ENCODE results near the gene MAN1C1. TPM values are rescaled to one million over a fixed set of nuclear protein-coding genes. Genes with fewer than 3 reads are reported as not detected.

MAN1C1 gene
- total RNA-seq, 1 experiment from 2014 or later, result 9.3 TPM

GRCh38 chr1:25623007-25623406 lies 6.4 kb downstream of the MAN1C1 start:
- no peak overlapping the region for H2BK15ac ChIP-seq (ENCODE audit: low read depth, low read length)
- no peak overlapping the region for H4K91ac ChIP-seq (ENCODE audit: insufficient read length, low read depth, low read length)
- H4K20me1 ChIP-seq (ENCODE audit: control insufficient read depth, insufficient read depth, insufficient read length), result no peaks in the 10 kb centered on the region
- H2AK5ac ChIP-seq (ENCODE audit: insufficient read length, low read length), result no peak overlapping the region
- H2AFZ ChIP-seq (ENCODE audit: low read length), result no peak overlapping the region
- no peak for DNase-seq
- H3K14ac ChIP-seq (ENCODE audit: insufficient read depth, low read length), result no peak overlapping the region
- no peak overlapping the region for H3K23ac ChIP-seq (ENCODE audit: insufficient read length, low read depth, low read length)
- H2BK12ac ChIP-seq (ENCODE audit: insufficient read length, low read depth, low read length), result no peak overlapping the region
- H3K79me2 ChIP-seq (ENCODE audit: insufficient read depth, low read length), result no peaks in the 10 kb centered on the region
- H3K56ac ChIP-seq (ENCODE audit: insufficient read length, low read depth, low read length), result no peak overlapping the region
- H3K79me1 ChIP-seq (ENCODE audit: insufficient read depth, low read depth, low read length, poor library complexity, severe bottlenecking), result no peaks in the 10 kb centered on the region
- Mint-ChIP-seq H3K36me3 (ENCODE audit: insufficient read depth in 1 of 3, low read depth in 3 of 3) (peaks cover 0 to 2% (median 0%) of the 10 kb centered on the region in 3 experiments; a peak in 2 of 7 replicates), H3K9me3 (peaks cover 4% of the 10 kb centered on the region in 2 experiments; a peak in 2 of 5 replicates), H3K4me1 (peaks cover 27 to 30% of the 10 kb centered on the region in 2 experiments), H3K4me3 (no peak overlapping the region), H3K27ac (no peak overlapping the region), H3K27me3 (ENCODE audit: low read depth) (peaks cover 13% of the 10 kb centered on the region)
- no peak overlapping the region for H4K8ac ChIP-seq (replicated peaks; ENCODE audit: insufficient read length, low read depth, low read length)
- no peak overlapping the region for H3T11ph ChIP-seq (ENCODE audit: low read length)
- no peak overlapping the region for H3K4me2 ChIP-seq (ENCODE audit: insufficient read depth, insufficient read length, low read length)
- H3K9me3 ChIP-seq (ENCODE audit: control insufficient read depth, low read depth, low read length), result no peaks in the 10 kb centered on the region
- no peak overlapping the region for H2BK120ac ChIP-seq (ENCODE audit: low read depth, low read length, poor library complexity, severe bottlenecking)
- no peaks in the 10 kb centered on the region for H3K4me1 ChIP-seq (ENCODE audit: insufficient read depth, low read length)
- no peak overlapping the region for H4K5ac ChIP-seq (ENCODE audit: insufficient read length, low read depth, low read length)
- TF ChIP-seq, protein P1, sequence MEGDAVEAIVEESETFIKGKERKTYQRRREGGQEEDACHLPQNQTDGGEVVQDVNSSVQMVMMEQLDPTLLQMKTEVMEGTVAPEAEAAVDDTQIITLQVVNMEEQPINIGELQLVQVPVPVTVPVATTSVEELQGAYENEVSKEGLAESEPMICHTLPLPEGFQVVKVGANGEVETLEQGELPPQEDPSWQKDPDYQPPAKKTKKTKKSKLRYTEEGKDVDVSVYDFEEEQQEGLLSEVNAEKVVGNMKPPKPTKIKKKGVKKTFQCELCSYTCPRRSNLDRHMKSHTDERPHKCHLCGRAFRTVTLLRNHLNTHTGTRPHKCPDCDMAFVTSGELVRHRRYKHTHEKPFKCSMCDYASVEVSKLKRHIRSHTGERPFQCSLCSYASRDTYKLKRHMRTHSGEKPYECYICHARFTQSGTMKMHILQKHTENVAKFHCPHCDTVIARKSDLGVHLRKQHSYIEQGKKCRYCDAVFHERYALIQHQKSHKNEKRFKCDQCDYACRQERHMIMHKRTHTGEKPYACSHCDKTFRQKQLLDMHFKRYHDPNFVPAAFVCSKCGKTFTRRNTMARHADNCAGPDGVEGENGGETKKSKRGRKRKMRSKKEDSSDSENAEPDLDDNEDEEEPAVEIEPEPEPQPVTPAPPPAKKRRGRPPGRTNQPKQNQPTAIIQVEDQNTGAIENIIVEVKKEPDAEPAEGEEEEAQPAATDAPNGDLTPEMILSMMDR (conservative IDR thresholded peaks at IDR 0.05), result no peak
- H3K4ac ChIP-seq (ENCODE audit: low read depth, low read length), result no peak overlapping the region
- no CpG with 5 or more reads among the region's 4 CpGs for WGBS (ENCODE audit: extremely low coverage, insufficient read length, low lambda C conversion rate)
- peaks cover 4% of the 10 kb centered on the region for H3K23me2 ChIP-seq (ENCODE audit: insufficient read length, low read depth, low read length, poor library complexity, severe bottlenecking)
- H3K18ac ChIP-seq (ENCODE audit: insufficient read length, low read depth, low read length), result no peak overlapping the region
- H3K27ac ChIP-seq (ENCODE audit: insufficient read length, low read depth, low read length), result no peak overlapping the region
- no peak overlapping the region for H2BK5ac ChIP-seq (ENCODE audit: insufficient read length, low read length)
- no peak overlapping the region for H2BK20ac ChIP-seq (ENCODE audit: low read depth, low read length, poor library complexity, severe bottlenecking)
- no peak overlapping the region for H3K9ac ChIP-seq (ENCODE audit: extremely low read depth, insufficient read length, low read length)
- H3K27me3 ChIP-seq (ENCODE audit: insufficient read depth, low read length), result no peaks in the 10 kb centered on the region; the same call in 1 of the 2 replicates
